ENCODE results near the gene SBK3. TPM values are rescaled to one million over a fixed set of nuclear protein-coding genes. Genes with fewer than 3 reads are reported as not detected.

Gene SBK3
- total RNA-seq, 1 donor from 2014 or later = 21.1 TPM

- no peak for TF ChIP-seq CTCF (IDR thresholded peaks at IDR 0.05; ENCODE audit: borderline replicate concordance)
- Histone ChIP-seq H3K9me3 (replicated peaks) (no peaks in the 10 kb centered on the region), H3K4me3 (no peak overlapping the region), H3K27me3 (ENCODE audit: low read depth) (peaks cover 29% of the 10 kb centered on the region), H3K36me3 (peaks cover 17% of the 10 kb centered on the region), H3K27ac (replicated peaks) (no peak overlapping the region), H3K4me1 (peaks cover 26% of the 10 kb centered on the region)
- no peak for DNase-seq
- intact Hi-C loops (cut with micrococcal nuclease) = no loop called here
Observed at GRCh38 chr19:55495646-55496349, 49.5 kb downstream of the SBK3 start.

GRCh38 chr19:55494172-55494761 lies 51.1 kb downstream of the SBK3 start:
- DNase-seq = peak; percentile 68
- no peak for TF ChIP-seq CTCF (IDR thresholded peaks at IDR 0.05; ENCODE audit: borderline replicate concordance)
- Histone ChIP-seq H3K4me1 (peaks cover 27% of the 10 kb centered on the region), H3K27me3 (ENCODE audit: low read depth) (peaks cover 36% of the 10 kb centered on the region), H3K27ac (replicated peaks) (peak overlapping the region; percentile 90), H3K9me3 (replicated peaks) (no peaks in the 10 kb centered on the region), H3K4me3 (peak overlapping the region; percentile 63), H3K36me3 (peaks cover 6% of the 10 kb centered on the region)
- intact Hi-C loops (cut with micrococcal nuclease) = no loop called here

GRCh38 chr19:55493645-55494171 lies 51.6 kb downstream of the SBK3 start:
- Histone ChIP-seq H3K27me3 (ENCODE audit: low read depth) (peaks cover 39% of the 10 kb centered on the region), H3K9me3 (replicated peaks) (no peaks in the 10 kb centered on the region), H3K4me1 (peaks cover 30% of the 10 kb centered on the region), H3K4me3 (peak overlapping the region; percentile 63), H3K27ac (replicated peaks) (peak overlapping the region; percentile 90), H3K36me3 (peaks cover 6% of the 10 kb centered on the region)
- no peak for DNase-seq
- TF ChIP-seq CTCF (IDR thresholded peaks at IDR 0.05; ENCODE audit: borderline replicate concordance) = no peak
- intact Hi-C loops (cut with micrococcal nuclease) = no loop called here

DNA sequence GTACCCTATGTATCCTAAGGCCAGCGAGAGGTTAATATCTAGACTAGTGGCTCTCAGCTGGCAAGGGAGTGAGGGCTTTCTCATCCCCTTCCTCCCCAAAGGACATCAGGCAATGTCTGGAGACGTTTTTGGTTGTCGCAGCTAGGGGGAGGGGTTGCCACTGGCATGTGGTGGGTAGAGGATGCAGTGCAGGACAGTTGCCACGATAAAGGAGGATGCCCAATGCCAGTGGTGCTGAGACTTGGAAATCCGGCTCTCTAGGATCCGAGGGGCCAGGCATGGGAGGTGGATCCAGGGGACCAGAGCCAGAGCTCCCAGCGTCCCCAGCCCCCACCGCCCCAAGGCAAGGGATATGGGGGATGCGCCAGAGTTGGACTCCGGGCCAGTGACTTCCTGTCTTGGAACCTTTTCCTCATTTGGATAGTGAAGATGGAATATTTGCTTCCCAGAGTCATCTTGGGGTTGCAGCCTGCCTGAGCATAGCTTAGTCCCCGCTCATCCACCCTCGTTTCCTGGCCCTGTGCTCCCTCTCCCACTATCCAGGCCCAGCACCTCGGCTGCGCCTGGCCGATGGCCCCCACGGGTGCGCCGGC lies 52.2 kb downstream of the SBK3 start:
- H3K36me3 ChIP-seq = peaks cover 6% of the 10 kb centered on the region
- H3K27me3 ChIP-seq (ENCODE audit: low read depth) = peaks cover 39% of the 10 kb centered on the region
- no peak for DNase-seq
- intact Hi-C loops (cut with micrococcal nuclease) = no loop called here
- H3K4me1 ChIP-seq = peaks cover 34% of the 10 kb centered on the region
- no peak for TF ChIP-seq CTCF (IDR thresholded peaks at IDR 0.05; ENCODE audit: borderline replicate concordance)
- H3K9me3 ChIP-seq (replicated peaks) = no peaks in the 10 kb centered on the region
- peak overlapping the region; percentile 63 for H3K4me3 ChIP-seq
- H3K27ac ChIP-seq (replicated peaks) = peak overlapping the region; percentile 90

- Histone ChIP-seq H3K27ac (replicated peaks) (peak overlapping the region; percentile 90), H3K9me3 (replicated peaks) (no peaks in the 10 kb centered on the region), H3K27me3 (ENCODE audit: low read depth) (peaks cover 39% of the 10 kb centered on the region), H3K36me3 (peaks cover 6% of the 10 kb centered on the region), H3K4me1 (peaks cover 40% of the 10 kb centered on the region), H3K4me3 (no peak overlapping the region)
- intact Hi-C loops (cut with micrococcal nuclease) = no loop called here
- no peak for DNase-seq
- no peak for TF ChIP-seq CTCF (IDR thresholded peaks at IDR 0.05; ENCODE audit: borderline replicate concordance)
Observed at GRCh38 chr19:55492362-55492944, 52.9 kb downstream of the SBK3 start.

Data from left ventricle myocardium inferior (tissue), 1 donor.